C4-2B (cell line): Measurements from ENCODE around the gene EFNA2.

Source experiments
- CTCF ChIP-seq: fragments of 450-650 bp; conservative IDR thresholded peaks from 2 replicates; pipeline ENCODE4 v1.5.1; 2017; ENCODE audit warnings: mild to moderate bottlenecking
- ZFX ChIP-seq: fragments of 450-650 bp; IDR thresholded peaks from 2 replicates; pipeline ENCODE4 v1.6.1; 2017

GRCh38 chr19:1259876-1260748 lies 25.6 kb upstream of the EFNA2 start:
- no peak for TF ChIP-seq CTCF
- no peak for TF ChIP-seq ZFX
